Measurements from ENCODE around the gene ATF1.
"Not testable (repeated sequence)": the region's sequence is repeated elsewhere in the genome, so short reads cannot be mapped to it uniquely, and the experiment has no call there.

ATF1 gene

DNA sequence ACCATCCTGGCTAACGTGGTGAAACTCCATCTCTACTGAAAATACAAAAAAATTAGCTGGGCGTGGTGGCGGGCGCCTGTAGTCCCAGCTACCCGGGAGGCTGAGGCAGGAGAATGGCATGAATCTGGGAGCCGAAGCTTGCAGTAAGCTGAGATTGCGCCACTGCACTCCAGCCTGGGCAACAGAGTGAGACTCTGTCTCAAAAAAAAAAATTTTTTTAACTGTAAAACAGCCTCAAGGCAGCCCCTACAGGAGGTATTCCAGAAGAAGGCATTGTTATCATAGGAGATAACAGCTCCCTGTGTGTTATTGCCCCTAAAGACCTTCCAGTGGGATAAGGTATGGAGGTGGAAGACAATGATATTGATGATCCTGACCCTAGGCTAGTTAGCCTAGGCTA, 51.0 kb downstream of the ATF1 start:
- H3K9me3 ChIP-seq (ENCODE audit: insufficient read depth, low read depth, low read length); H3K4me3 ChIP-seq (ENCODE audit: low read length); H3K9ac ChIP-seq (ENCODE audit: low read depth, low read length); H3K4me1 ChIP-seq (ENCODE audit: insufficient read depth, low read length); H3K27me3 ChIP-seq (ENCODE audit: insufficient read depth, low read length); H3K27ac ChIP-seq (ENCODE audit: low read length): not testable (repeated sequence)
- peaks cover 80% of the 10 kb centered on the region for H3K36me3 ChIP-seq (ENCODE audit: insufficient read depth, low read depth, low read length)

DNA sequence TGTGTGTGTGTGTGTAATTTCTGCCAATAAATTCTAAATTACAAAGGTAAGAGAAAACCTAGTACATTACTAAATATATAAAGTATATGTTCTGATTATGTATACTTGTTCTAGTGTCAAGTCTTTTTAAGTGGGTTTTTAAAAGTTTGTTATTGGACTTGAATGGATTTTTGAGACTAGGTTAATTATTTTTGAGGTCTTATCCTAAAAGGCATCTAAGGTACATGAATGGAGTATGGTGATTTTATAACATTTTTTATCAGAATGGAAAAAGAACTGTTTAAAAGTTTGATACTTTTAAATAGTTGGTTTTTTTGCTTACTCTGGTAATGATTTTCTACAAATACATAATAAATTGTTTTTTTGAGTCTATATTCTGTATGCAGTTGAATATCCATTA, 56.3 kb downstream of the ATF1 start:
- Histone ChIP-seq H3K4me3 (ENCODE audit: low read length) (no peak overlapping the region), H3K9me3 (ENCODE audit: insufficient read depth, low read depth, low read length) (no peaks in the 10 kb centered on the region), H3K27ac (ENCODE audit: low read length) (no peak overlapping the region), H3K36me3 (ENCODE audit: insufficient read depth, low read depth, low read length) (peaks cover 43% of the 10 kb centered on the region), H3K9ac (ENCODE audit: low read depth, low read length) (no peak overlapping the region), H3K4me1 (ENCODE audit: insufficient read depth, low read length) (no peaks in the 10 kb centered on the region), H3K27me3 (ENCODE audit: insufficient read depth, low read length) (no peaks in the 10 kb centered on the region)

DNA sequence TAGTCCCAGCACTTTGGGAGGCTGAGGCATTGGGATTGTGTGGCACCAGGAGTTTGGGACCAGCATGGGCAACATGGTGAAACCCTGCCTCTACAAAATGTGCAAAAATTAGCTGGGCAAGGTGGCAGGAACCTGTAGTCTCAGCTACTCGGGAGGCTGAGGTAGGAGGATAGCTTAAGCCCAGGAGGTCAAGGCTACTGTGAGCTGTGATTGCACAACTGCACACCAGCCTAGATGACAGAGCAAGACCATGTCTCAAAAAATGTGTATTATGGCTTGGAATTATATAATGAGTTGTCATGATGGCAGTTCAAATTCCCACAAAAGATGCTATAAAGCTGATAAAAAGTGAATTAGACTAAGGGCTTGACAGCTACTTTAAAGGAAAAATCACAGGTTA, 58.2 kb downstream of the ATF1 start:
- H3K4me3 ChIP-seq (ENCODE audit: low read length): no peak overlapping the region

DNA sequence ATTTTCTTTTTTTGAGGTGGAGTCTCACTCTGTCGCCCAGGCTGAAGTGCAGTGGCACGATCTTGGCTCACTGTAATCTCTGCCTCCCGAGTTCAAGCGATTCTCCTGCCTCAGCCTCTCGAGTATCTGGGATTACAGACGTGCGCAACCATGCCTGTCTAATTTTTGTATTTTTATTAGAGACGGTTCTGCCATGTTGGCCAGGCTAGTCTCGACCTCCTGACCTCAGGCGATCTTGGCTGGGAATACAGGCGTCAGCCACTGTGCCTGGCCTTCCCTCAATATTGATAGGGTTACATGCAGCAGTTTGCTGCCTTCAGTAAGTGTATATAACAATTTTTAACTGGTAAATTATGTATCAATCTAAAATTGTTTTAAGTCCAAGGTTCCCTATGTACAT, 59.8 kb downstream of the ATF1 start:
- H3K4me3 ChIP-seq (ENCODE audit: low read length); H3K27me3 ChIP-seq (ENCODE audit: insufficient read depth, low read length); H3K9me3 ChIP-seq (ENCODE audit: insufficient read depth, low read depth, low read length); H3K9ac ChIP-seq (ENCODE audit: low read depth, low read length); H3K4me1 ChIP-seq (ENCODE audit: insufficient read depth, low read length); H3K27ac ChIP-seq (ENCODE audit: low read length): not testable (repeated sequence)
- peaks cover 17% of the 10 kb centered on the region; the same call in 1 of the 2 replicates for H3K36me3 ChIP-seq (ENCODE audit: insufficient read depth, low read depth, low read length)

More for the DNA sequence above, 58.2 kb downstream of the ATF1 start:
- Histone ChIP-seq H3K9ac (ENCODE audit: low read depth, low read length) (no peak overlapping the region), H3K36me3 (ENCODE audit: insufficient read depth, low read depth, low read length) (peaks cover 24% of the 10 kb centered on the region; the same call in 1 of the 2 replicates), H3K4me1 (ENCODE audit: insufficient read depth, low read length) (no peaks in the 10 kb centered on the region), H3K27me3 (ENCODE audit: insufficient read depth, low read length) (no peaks in the 10 kb centered on the region), H3K27ac (ENCODE audit: low read length) (no peak overlapping the region), H3K9me3 (ENCODE audit: insufficient read depth, low read depth, low read length) (no peaks in the 10 kb centered on the region)

DNA sequence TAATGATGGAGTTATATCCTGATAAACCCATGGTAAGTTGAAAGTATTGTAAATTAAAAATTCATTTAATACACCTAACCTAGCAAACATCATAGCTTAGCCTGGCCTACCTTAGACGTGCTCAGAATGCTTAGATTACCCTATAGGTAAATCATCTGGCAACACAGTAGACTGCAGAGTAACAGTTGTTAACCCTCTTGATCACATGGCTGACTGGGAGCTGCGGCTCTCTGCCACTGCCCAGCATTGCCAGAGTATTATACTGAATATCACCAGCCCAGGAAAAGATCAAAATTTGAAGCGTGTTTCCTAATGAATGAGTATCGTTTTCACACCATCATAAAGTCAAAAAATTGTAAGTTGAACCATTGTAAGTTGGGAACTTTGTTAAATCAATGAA, 61.0 kb downstream of the ATF1 start:
- Histone ChIP-seq H3K36me3 (ENCODE audit: insufficient read depth, low read depth, low read length) (peaks cover 5% of the 10 kb centered on the region; the same call in 1 of the 2 replicates), H3K27ac (ENCODE audit: low read length) (no peak overlapping the region), H3K9me3 (ENCODE audit: insufficient read depth, low read depth, low read length) (no peaks in the 10 kb centered on the region), H3K9ac (ENCODE audit: low read depth, low read length) (no peak overlapping the region), H3K4me3 (ENCODE audit: low read length) (no peak overlapping the region), H3K4me1 (ENCODE audit: insufficient read depth, low read length) (no peaks in the 10 kb centered on the region), H3K27me3 (ENCODE audit: insufficient read depth, low read length) (no peaks in the 10 kb centered on the region)

DNA sequence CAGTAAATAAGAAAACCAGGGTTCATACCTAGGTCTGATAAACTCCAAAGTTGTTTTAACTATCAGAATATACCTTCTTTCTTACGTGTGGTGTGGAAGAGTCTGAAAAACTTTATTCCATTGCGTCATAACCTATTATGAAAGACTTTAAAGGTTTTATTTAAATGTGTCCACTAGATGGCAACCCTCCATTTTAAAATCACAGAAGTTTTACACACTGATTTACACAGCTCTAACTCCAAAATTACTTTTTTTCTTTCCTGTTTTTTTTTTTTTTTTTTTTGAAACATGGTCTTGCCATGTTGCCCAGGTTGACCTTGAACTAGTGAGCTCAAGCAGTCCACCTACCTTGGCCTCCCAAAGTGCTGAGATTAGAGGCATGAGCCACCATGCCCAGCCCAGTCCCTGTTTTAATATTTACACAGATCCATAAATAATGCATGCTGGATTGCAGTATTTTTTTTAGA, 61.5 kb downstream of the ATF1 start:
- H3K4me3 ChIP-seq (ENCODE audit: low read length): no peak overlapping the region
- peaks cover under 1% of the 10 kb centered on the region; the same call in 1 of the 2 replicates for H3K36me3 ChIP-seq (ENCODE audit: insufficient read depth, low read depth, low read length)
- H3K27me3 ChIP-seq (ENCODE audit: insufficient read depth, low read length): no peaks in the 10 kb centered on the region
- no peak overlapping the region for H3K9ac ChIP-seq (ENCODE audit: low read depth, low read length)
- H3K4me1 ChIP-seq (ENCODE audit: insufficient read depth, low read length): no peaks in the 10 kb centered on the region
- no peak overlapping the region for H3K27ac ChIP-seq (ENCODE audit: low read length)
- no peaks in the 10 kb centered on the region for H3K9me3 ChIP-seq (ENCODE audit: insufficient read depth, low read depth, low read length)

DNA sequence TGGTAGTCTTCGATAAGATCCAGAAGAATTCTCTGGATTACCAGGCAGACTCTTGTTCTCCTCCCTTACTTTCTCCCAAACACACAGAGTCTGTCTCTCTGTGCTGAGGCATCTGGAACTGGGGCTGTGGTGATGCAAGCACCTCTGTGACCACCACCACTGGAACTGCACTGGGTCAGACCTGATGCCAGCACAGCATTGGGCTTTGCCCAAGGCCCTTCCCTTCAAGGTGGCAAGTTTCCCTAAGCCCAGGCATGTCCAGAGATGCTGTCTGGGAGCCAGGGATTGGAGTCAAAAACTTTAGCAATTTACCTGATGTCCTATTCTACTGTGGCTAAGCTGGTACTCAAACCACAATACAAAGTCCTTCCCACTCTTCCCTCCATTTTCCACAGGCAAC, 64.2 kb downstream of the ATF1 start:
- H3K9ac ChIP-seq (ENCODE audit: low read depth, low read length): no peak overlapping the region
- no peaks in the 10 kb centered on the region for H3K27me3 ChIP-seq (ENCODE audit: insufficient read depth, low read length)
- H3K4me1 ChIP-seq (ENCODE audit: insufficient read depth, low read length): no peaks in the 10 kb centered on the region
- peaks cover 7% of the 10 kb centered on the region for H3K9me3 ChIP-seq (ENCODE audit: insufficient read depth, low read depth, low read length)
- H3K27ac ChIP-seq (ENCODE audit: low read length): no peak overlapping the region
- H3K36me3 ChIP-seq (ENCODE audit: insufficient read depth, low read depth, low read length): no peaks in the 10 kb centered on the region
- no peak overlapping the region for H3K4me3 ChIP-seq (ENCODE audit: low read length)

DNA sequence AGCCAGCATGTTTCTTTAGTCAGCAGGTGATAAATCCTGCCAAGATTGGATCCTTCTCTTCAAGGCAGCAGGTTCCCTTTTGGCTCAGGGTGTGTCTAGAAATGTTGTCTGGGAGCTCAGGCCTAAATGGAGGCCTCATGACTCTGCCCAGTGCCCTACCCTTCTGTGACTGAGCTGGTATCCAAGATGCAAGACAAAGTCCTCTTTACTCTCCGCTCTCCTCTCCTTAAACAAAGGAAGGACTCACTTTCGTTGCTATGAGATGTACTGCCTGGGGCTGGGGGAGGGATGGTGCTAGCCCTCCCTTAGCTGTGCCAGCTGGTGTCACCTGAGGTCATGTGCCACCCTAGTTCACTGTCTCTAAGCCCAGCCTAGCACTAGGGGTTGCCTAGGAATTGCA, 65.0 kb downstream of the ATF1 start:
- Histone ChIP-seq H3K27ac (ENCODE audit: low read length) (no peak overlapping the region), H3K27me3 (ENCODE audit: insufficient read depth, low read length) (no peaks in the 10 kb centered on the region), H3K9ac (ENCODE audit: low read depth, low read length) (no peak overlapping the region), H3K4me3 (ENCODE audit: low read length) (no peak overlapping the region), H3K36me3 (ENCODE audit: insufficient read depth, low read depth, low read length) (no peaks in the 10 kb centered on the region), H3K4me1 (ENCODE audit: insufficient read depth, low read length) (no peaks in the 10 kb centered on the region), H3K9me3 (ENCODE audit: insufficient read depth, low read depth, low read length) (peaks cover 15% of the 10 kb centered on the region)

DNA sequence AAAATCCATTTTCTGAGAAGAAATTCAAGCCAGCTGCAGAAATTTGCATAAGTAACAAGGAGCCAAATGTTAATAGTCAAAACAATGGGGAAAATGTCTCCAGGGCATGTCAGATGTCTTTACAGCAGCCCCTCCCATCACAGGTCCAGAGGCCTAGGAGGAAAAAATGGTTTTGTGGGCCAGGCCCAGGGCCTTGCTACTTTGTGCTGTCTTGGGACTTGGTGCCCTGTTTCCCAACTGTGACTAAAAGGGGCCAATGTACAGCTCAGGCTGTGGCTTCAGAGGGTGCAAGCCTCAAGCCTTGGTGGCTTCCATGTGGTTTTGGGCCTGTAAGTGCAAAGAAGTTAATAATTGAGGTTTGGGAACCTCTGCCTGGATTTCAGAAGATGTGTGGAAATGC, 69.9 kb downstream of the ATF1 start:
- H3K4me3 ChIP-seq (ENCODE audit: low read length); H3K9ac ChIP-seq (ENCODE audit: low read depth, low read length); H3K4me1 ChIP-seq (ENCODE audit: insufficient read depth, low read length); H3K36me3 ChIP-seq (ENCODE audit: insufficient read depth, low read depth, low read length); H3K27me3 ChIP-seq (ENCODE audit: insufficient read depth, low read length); H3K27ac ChIP-seq (ENCODE audit: low read length): not testable (repeated sequence)
- peaks cover 25% of the 10 kb centered on the region for H3K9me3 ChIP-seq (ENCODE audit: insufficient read depth, low read depth, low read length)

GRCh38 chr12:50839042-50839441, 75.1 kb downstream of the ATF1 start:
- Histone ChIP-seq H3K4me3 (ENCODE audit: low read length) (no peak overlapping the region), H3K4me1 (ENCODE audit: insufficient read depth, low read length) (no peaks in the 10 kb centered on the region), H3K9me3 (ENCODE audit: insufficient read depth, low read depth, low read length) (peaks cover 17% of the 10 kb centered on the region), H3K27me3 (ENCODE audit: insufficient read depth, low read length) (no peaks in the 10 kb centered on the region), H3K36me3 (ENCODE audit: insufficient read depth, low read depth, low read length) (no peaks in the 10 kb centered on the region), H3K27ac (ENCODE audit: low read length) (no peak overlapping the region), H3K9ac (ENCODE audit: low read depth, low read length) (no peak overlapping the region)

- Histone ChIP-seq H3K9ac (ENCODE audit: low read depth, low read length) (no peak overlapping the region), H3K36me3 (ENCODE audit: insufficient read depth, low read depth, low read length) (no peaks in the 10 kb centered on the region), H3K27me3 (ENCODE audit: insufficient read depth, low read length) (no peaks in the 10 kb centered on the region), H3K9me3 (ENCODE audit: insufficient read depth, low read depth, low read length) (peaks cover 8% of the 10 kb centered on the region), H3K4me3 (ENCODE audit: low read length) (no peak overlapping the region), H3K27ac (ENCODE audit: low read length) (no peak overlapping the region), H3K4me1 (ENCODE audit: insufficient read depth, low read length) (no peaks in the 10 kb centered on the region)
Observed at GRCh38 chr12:50840809-50841487, 77.0 kb downstream of the ATF1 start.

- no peaks in the 10 kb centered on the region for H3K27me3 ChIP-seq (ENCODE audit: insufficient read depth, low read length)
Observed at GRCh38 chr12:50841716-50842531, 78.0 kb downstream of the ATF1 start.

More at GRCh38 chr12:50841716-50842531, 78.0 kb downstream of the ATF1 start:
- Histone ChIP-seq H3K9me3 (ENCODE audit: insufficient read depth, low read depth, low read length) (peaks cover 8% of the 10 kb centered on the region), H3K36me3 (ENCODE audit: insufficient read depth, low read depth, low read length) (no peaks in the 10 kb centered on the region), H3K27ac (ENCODE audit: low read length) (no peak overlapping the region), H3K4me3 (ENCODE audit: low read length) (no peak overlapping the region), H3K9ac (ENCODE audit: low read depth, low read length) (no peak overlapping the region), H3K4me1 (ENCODE audit: insufficient read depth, low read length) (no peaks in the 10 kb centered on the region)
